ENCODE measurements around the gene PARVG.

Gene PARVG, protein sequence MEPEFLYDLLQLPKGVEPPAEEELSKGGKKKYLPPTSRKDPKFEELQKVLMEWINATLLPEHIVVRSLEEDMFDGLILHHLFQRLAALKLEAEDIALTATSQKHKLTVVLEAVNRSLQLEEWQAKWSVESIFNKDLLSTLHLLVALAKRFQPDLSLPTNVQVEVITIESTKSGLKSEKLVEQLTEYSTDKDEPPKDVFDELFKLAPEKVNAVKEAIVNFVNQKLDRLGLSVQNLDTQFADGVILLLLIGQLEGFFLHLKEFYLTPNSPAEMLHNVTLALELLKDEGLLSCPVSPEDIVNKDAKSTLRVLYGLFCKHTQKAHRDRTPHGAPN

DNA sequence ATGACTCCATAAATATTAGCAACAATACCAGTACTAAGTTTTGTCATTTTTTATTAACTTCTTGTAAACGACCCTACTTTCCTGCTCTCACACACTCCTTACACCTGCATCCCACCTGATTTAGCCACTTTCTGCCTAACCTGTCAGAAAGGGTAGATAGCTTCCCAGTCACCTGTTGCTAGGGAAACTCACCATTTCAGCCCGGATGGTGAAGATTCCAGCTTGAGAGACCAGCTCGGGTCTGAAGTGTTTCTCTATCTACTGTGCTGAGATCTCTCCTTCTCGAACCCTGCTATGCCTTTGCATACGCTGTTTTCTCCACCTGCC is at the start of gene PARVG:
Gene PARVG, plus strand, starts transcription at position 220 of the 327 bp plus-strand sequence. CDS start 2,405 bp downstream, outside the sequence.
- DNase-seq = no peak

- DNase-seq = no peak
Observed at GRCh38 chr22:44131412-44131811, 49.3 kb upstream of the PARVG start.

GRCh38 chr22:44131989-44132685 is 48.6 kb upstream of the PARVG start:
- no peak for DNase-seq

- no peak for DNase-seq
Observed at GRCh38 chr22:44132724-44133123, 48.0 kb upstream of the PARVG start.

- no peak for DNase-seq
Observed at GRCh38 chr22:44133161-44133560, 47.6 kb upstream of the PARVG start.

DNA sequence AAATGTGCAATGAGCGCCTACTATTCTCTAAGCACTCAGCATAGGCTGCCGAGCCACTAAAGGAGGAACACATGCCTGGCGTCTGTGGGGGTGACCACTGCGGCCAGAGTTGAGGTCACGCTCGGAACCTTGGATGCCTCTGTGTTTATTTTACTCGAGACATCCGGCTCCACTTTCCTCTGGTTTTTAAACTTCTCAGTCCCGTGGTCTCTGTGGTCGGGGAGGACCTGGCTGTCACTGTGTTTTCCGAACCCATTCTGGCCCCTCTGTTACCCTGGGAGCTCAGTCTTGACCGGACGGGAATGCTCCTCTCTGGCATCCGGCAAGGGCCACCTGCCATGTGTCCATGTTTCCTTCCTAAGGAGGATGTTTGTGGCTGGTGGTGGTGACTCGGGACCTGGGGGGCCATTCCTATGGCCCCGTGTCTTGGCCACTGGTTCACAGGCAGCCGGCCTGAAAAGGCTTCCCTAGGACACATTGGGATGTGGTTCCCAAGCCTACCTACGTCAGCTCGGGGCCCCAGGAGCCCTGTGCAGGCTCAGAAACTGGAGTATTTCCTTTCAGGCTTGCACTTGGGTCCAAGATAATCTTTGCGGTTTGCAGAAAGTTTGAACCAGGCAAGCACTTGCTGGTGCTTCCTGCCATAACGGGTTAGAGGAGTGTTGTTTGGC is 46.7 kb upstream of the PARVG start:
- DNase-seq = no peak

DNA sequence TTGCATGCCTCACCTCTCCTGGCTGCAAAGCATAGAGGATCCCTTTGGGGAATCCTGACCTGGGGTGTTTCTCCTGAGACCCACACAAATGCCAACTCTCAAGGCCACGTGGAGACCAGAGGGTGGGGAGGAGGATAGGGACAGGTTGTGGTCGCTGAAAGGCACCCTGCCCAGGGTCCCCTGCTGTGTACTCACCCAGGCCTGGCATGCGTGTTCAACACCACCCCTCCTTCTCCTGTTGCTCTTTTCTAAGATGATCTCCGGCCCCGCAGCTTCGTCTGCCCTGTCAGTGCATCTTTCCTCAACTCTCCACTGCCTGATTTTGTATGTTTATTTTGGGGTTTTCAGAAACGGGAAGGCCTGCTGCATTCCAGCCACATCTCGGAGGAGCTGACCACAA is 44.6 kb upstream of the PARVG start:
- no peak for DNase-seq

DNA sequence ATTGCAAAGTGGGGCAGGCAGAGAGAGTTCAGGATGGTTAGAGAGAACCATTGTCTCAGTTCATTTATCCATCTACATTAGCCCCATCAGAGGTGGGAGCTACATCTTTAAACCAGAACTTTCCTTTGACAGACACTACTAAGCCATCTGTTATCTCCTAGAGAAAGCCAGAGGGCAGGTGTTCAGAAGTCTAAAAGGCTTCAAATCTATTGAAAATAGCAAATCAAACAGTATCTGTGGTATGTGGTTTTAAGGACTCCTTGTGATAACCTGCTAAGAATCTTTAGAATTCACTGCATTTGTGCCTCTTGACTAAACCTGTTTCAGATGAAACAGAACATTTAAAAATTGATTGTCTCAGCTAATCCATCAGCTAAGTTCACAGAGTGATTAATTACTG is 43.9 kb upstream of the PARVG start:
- DNase-seq = no peak

GRCh38 chr22:44137415-44137814 is 43.3 kb upstream of the PARVG start:
- DNase-seq = no peak

GRCh38 chr22:44139773-44140172 is 41.0 kb upstream of the PARVG start:
- no peak for DNase-seq

DNA sequence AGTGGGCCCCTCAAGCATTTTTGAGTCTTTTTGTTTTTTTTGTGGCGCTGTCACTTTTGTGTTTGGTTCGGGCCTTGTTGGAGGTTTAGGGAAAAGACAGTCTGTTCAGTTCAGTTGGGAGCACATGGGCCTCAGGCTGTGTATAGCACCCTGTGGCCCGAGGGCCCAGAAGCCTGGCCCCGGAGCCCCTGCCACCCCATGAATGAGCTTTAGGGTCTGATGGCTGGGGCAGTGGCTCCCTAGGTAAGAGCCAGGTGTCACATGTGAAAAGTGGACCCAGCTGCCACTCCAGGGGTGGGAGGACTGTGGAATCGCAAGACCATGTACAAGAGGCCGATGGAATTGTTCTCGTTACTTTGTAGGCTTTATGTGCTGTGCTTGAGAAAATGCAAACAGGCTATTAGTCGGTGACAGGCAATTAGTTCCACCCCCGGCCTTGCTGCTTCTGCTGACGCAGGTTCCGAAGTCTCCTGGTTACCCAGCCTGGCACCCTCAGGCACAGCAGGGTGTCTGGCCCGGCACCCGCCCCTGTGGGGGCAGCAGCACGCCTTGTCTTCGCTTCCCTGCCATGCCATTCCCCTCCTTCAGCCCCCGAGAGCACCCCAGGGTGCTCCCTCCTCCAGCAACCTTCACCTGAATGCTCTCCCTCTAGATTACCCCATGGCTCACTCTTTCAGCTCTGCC is 38.2 kb upstream of the PARVG start:
- no peak for DNase-seq

DNA sequence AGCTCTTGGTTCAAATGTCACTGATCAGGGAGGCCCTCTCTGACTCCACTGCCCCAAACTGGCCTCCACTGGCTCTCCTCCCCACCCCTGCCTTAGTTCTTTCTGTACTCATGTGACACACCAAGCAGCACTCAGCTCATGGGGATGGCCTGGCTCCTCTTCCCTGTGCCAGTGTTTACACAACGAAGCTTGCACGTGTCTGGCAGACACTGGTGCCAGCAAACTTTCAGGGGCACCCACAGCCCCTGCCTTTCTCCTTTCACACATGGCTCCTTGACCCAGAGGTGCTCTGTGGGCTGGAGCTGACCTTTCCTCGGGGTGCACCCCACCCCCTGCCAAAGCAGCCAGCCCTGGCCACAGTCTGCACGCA is 37.6 kb upstream of the PARVG start:
- DNase-seq = no peak

DNA sequence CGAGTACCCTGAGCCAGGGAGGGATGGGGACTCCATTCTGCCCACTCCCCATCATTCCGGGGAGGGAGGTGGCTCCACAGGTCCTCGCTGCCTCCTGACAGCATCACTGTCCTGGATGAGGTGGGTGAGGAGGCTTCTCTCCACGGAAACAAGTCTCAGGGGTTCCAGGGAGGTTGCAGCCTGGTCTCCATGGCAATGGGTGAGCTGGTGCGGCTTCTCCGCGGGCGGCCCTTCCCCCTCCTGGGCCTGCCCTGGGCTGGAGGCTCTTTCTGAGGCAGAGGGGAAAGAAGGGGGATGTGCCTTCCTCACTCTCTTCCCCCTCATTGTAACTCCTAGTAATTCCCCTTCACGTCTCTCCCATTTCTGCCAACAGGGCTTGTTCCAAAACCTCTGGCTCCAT is 37.1 kb upstream of the PARVG start:
- DNase-seq = no peak

GRCh38 chr22:44144046-44144569 is 36.6 kb upstream of the PARVG start:
- DNase-seq = no peak

DNA sequence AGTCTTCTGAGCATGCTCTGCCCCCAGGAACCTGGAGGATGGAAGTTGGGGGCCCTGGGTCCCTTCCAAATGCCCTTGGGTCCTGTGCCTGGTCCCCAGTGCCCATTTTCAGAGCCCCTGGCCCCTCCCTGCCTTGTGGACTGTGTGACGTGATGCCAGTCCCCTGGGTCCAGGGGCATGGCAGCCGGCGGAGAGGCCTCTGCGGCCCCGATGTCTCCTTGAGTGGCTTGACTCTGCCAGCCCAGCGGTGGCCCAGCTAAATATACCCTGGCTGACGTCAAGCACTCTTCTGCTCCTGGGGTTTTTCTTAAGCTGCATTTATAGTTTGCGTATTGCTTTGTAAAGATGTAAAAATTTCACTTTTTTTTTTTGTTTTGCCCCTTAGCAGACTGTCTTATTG is 35.2 kb upstream of the PARVG start:
- no peak for DNase-seq

GRCh38 chr22:44146088-44146861 is 34.5 kb upstream of the PARVG start:
- no peak for DNase-seq

- no peak for DNase-seq
Observed at GRCh38 chr22:44147008-44147645, 33.6 kb upstream of the PARVG start.

DNA sequence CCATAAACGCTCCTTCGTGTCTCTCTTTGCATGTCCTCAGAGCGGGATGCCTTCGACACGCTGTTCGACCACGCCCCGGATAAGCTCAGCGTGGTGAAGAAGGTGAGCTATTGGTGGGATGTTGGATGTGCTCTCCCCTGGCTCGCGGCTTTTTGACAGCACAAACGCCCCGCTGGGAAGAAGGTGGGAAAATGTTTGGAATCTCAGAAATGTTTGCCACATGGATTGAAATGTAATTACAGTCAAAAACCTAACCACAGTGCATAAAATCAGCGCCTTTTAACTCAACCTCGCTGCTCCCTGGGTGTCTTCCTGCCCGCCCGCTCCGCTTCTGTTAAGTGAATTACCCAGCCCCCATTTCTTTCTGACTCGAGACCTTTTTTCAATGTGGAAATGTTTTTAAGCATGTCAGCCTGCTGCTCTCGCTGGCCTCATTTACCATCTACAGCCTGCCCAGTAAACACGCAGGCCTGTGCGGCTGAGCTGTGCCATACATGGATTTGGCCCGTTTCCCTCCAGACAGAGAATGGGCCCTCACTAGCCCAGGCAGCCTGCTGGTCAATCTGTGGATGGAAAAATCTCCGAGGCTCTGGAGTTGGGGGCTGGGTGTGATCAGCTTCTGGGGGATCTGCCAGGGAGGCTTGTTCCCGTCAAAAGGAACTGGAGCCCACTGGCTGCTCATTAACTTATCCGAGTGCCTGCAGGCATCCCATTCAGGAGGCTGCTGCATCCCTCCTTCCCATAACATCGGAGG is 32.7 kb upstream of the PARVG start:
- DNase-seq = no peak

DNA sequence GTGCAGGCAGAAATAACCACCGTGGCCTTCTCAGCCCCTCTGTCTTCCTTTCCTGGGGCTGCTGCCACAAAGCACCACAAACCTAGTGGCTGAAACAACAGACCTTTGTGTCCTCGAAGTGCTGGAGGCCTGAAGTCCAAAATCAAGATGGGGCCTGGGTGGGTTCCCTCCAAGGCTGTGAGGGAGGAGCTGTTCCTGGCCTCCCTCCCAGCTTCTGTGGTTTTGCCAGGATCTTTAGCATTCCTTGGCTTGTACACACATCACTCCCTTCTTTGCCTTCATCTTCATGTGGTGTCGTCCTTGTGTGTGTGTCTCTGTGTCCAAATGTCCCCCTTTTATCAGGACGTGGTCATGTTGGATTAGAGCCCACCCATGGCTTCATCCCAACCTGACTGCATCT is 29.0 kb upstream of the PARVG start:
- DNase-seq = no peak

DNA sequence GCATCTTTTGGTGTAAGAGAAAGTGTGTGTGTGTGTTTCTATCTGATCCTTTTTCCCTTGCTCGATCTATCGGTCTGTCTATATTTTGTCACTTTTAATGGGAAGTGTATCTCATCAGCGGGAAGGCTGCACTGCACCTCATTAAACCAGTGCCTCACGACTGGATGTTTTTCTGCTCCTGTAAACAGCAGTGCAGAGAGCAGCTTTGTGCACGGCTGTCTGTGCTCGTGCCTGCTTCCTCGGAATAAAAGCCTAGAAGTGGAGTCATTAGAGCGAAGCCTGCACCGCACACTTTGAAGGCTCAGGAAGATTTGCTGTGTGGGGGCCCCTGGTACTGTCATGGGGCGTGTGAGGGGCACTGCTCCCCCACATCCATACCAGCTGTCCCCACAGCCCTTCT is 27.0 kb upstream of the PARVG start:
- no peak for DNase-seq

- DNase-seq = no peak
Observed at GRCh38 chr22:44154436-44154942, 26.2 kb upstream of the PARVG start.

Measured in stimulated activated CD4-positive, alpha-beta T cell treated with anti-CD3 and anti-CD28 coated beads, Interleukin-4, amount 100 ng/mL, for 1 hour (primary cell).